Mesenchymal stem cell (in vitro differentiated cells and primary cell): ENCODE measurements around the gene DYNLT4.
A peak's percentile ranks its signal among the peaks of the same experiment; 100 is the strongest.

Experiments
- DNase-seq: peaks from one replicate; pipeline ENCODE4 v3.0.0-alpha.2; 2013
- H2AFZ ChIP-seq: one replicate; pipeline ENCODE4 v1.6.1; 2013; ENCODE audit warnings: low read depth, mild to moderate bottlenecking, control low read depth, inconsistent platforms, low read length, moderate library complexity
- H2AK5ac ChIP-seq: 2 replicates; pipeline ENCODE4 v1.6.1; 2013; ENCODE audit warnings: low read length, moderate library complexity, mild to moderate bottlenecking, inconsistent platforms; ENCODE audit not compliant: severe bottlenecking
- H2BK120ac ChIP-seq: one replicate; pipeline ENCODE4 v1.6.1; 2013; ENCODE audit warnings: low read depth, mild to moderate bottlenecking, inconsistent platforms, low read length, moderate library complexity
- H2BK12ac ChIP-seq, 2 experiments: one replicate each; pipeline ENCODE4 v1.6.1; 2013; ENCODE audit warnings: inconsistent platforms in 2 of 2, low read length in 2 of 2, mild to moderate bottlenecking in 2 of 2, moderate library complexity in 2 of 2, control low read depth in 1 of 2
- H2BK15ac ChIP-seq: one replicate; pipeline ENCODE4 v1.6.1; 2013; ENCODE audit warnings: mild to moderate bottlenecking, low read depth, inconsistent platforms; ENCODE audit not compliant: poor library complexity, severe bottlenecking
- H2BK5ac ChIP-seq: 2 replicates; pipeline ENCODE4 v1.6.1; 2013; ENCODE audit warnings: low read depth, mild to moderate bottlenecking, low read length, control low read depth, inconsistent platforms; ENCODE audit not compliant: poor library complexity, severe bottlenecking
- H3K14ac ChIP-seq, 2 experiments: one replicate each; pipeline ENCODE4 v1.6.1; 2013; ENCODE audit warnings: inconsistent platforms in 2 of 2, low read length in 2 of 2, control low read depth in 1 of 2, mild to moderate bottlenecking in 1 of 2, moderate library complexity in 1 of 2
- H3K18ac ChIP-seq, 2 experiments: one replicate each; pipeline ENCODE4 v1.6.1; 2013; ENCODE audit warnings: inconsistent platforms in 2 of 2, low read length in 2 of 2, control low read depth in 1 of 2, low read depth in 1 of 2, mild to moderate bottlenecking in 1 of 2
- H3K23ac ChIP-seq, 2 experiments: one replicate each; pipeline ENCODE4 v1.6.1; 2013; ENCODE audit warnings: inconsistent platforms in 2 of 2, low read length in 2 of 2, mild to moderate bottlenecking in 2 of 2, moderate library complexity in 2 of 2, control low read depth in 1 of 2
- H3K27ac ChIP-seq: 2 replicates; pipeline ENCODE4 v1.5.1; 2013; ENCODE audit warnings: mild to moderate bottlenecking, moderate library complexity, low read length, control low read depth, inconsistent platforms; ENCODE audit not compliant: poor library complexity, severe bottlenecking
- H3K27me3 ChIP-seq, 2 experiments: 2 replicates each; pipeline versions ENCODE4 v1.6.1 to v1.7.0; 2013; ENCODE audit warnings: low read length in 2 of 2, mild to moderate bottlenecking in 2 of 2, moderate library complexity in 2 of 2, control low read depth in 1 of 2, inconsistent platforms in 1 of 2; ENCODE audit not compliant: control insufficient read depth in 1 of 2, insufficient read depth in 1 of 2
- H3K36me3 ChIP-seq, 2 experiments: 2 replicates each; pipeline versions ENCODE4 v1.6.1 to v1.7.0; 2013; ENCODE audit warnings: low read length in 2 of 2, control low read depth in 1 of 2, inconsistent platforms in 1 of 2, low read depth in 1 of 2, mild to moderate bottlenecking in 1 of 2; ENCODE audit not compliant: insufficient read depth in 2 of 2, control insufficient read depth in 1 of 2
- H3K4ac ChIP-seq, 2 experiments: one replicate each; pipeline ENCODE4 v1.6.1; 2013; ENCODE audit warnings: inconsistent platforms in 2 of 2, low read length in 2 of 2, mild to moderate bottlenecking in 2 of 2, moderate library complexity in 2 of 2, control low read depth in 1 of 2, low read depth in 1 of 2
- H3K4me1 ChIP-seq: 2 replicates; pipeline ENCODE4 v1.6.1; 2013; ENCODE audit warnings: low read depth, low read length, control low read depth; ENCODE audit not compliant: control insufficient read depth, insufficient read depth
- H3K4me2 ChIP-seq: 2 replicates; pipeline ENCODE4 v1.6.1; 2013; ENCODE audit warnings: low read length, mild to moderate bottlenecking, inconsistent platforms; ENCODE audit not compliant: poor library complexity, severe bottlenecking
- H3K4me3 ChIP-seq, 2 experiments: 2 replicates each; pipeline versions ENCODE4 v1.5.1 to v1.7.0; 2013; ENCODE audit warnings: low read length in 2 of 2, mild to moderate bottlenecking in 2 of 2, control low read depth in 1 of 2, low read depth in 1 of 2; ENCODE audit not compliant: insufficient read depth in 1 of 2
- H3K79me1 ChIP-seq: replicated peaks from 2 replicates; pipeline ENCODE4 v1.6.1; 2013; ENCODE audit warnings: mild to moderate bottlenecking, control low read depth, low read length, inconsistent platforms; ENCODE audit not compliant: poor library complexity, severe bottlenecking
- H3K9ac ChIP-seq: 2 replicates; pipeline ENCODE4 v1.7.0; 2013; ENCODE audit warnings: mild to moderate bottlenecking, low read length, moderate library complexity
- H3K9me3 ChIP-seq: 2 replicates; pipeline ENCODE4 v1.7.0; 2013; ENCODE audit warnings: mild to moderate bottlenecking, low read length; ENCODE audit not compliant: control insufficient read depth
- H4K8ac ChIP-seq: one replicate; pipeline ENCODE4 v1.6.1; 2013; ENCODE audit warnings: inconsistent platforms, mild to moderate bottlenecking, low read length, moderate library complexity
- H4K91ac ChIP-seq: one replicate; pipeline ENCODE4 v1.6.1; 2013; ENCODE audit warnings: mild to moderate bottlenecking, low read length, inconsistent platforms
- WGBS: methylation state at CpG from one replicate; pipeline ENCODE4 v1.1.7; 2013; ENCODE audit warnings: mixed read lengths; 5-methylcytosine and 5-hydroxymethylcytosine counted together

DYNLT4 gene

GRCh38 chr1:44851308-44851707 lies 44.2 kb upstream of the DYNLT4 start:
- no peak overlapping the region for H3K4me3 ChIP-seq
- H3K36me3 ChIP-seq: peaks cover 8 to 45% of the 10 kb centered on the region in 2 experiments
- H3K18ac ChIP-seq: no peak overlapping the region
- H2BK120ac ChIP-seq: no peak overlapping the region
- no peak overlapping the region for H4K91ac ChIP-seq
- H2BK15ac ChIP-seq: no peak overlapping the region
- H3K4me2 ChIP-seq: no peak overlapping the region
- no peak overlapping the region for H2AK5ac ChIP-seq
- H2AFZ ChIP-seq: no peak overlapping the region
- H3K9ac ChIP-seq: no peak overlapping the region
- H3K79me1 ChIP-seq: no peaks in the 10 kb centered on the region
- no peak overlapping the region for H3K4ac ChIP-seq
- no peak overlapping the region for H2BK5ac ChIP-seq
- WGBS: no CpG with 5 or more reads among the region's 1 CpG
- no peaks in the 10 kb centered on the region for H3K27me3 ChIP-seq
- H3K9me3 ChIP-seq: no peaks in the 10 kb centered on the region
- no peak overlapping the region for H3K23ac ChIP-seq
- no peak overlapping the region for H3K27ac ChIP-seq
- no peak overlapping the region for H2BK12ac ChIP-seq
- H3K4me1 ChIP-seq: no peaks in the 10 kb centered on the region
- no peak overlapping the region for H4K8ac ChIP-seq
- DNase-seq: no peak
- no peak overlapping the region for H3K14ac ChIP-seq

GRCh38 chr1:44849575-44850132 lies 42.5 kb upstream of the DYNLT4 start:
- Histone ChIP-seq H4K91ac (no peak overlapping the region), H2BK15ac (no peak overlapping the region), H3K23ac (no peak overlapping the region), H2AFZ (no peak overlapping the region), H2AK5ac (no peak overlapping the region), H3K4me3 (no peak overlapping the region), H2BK5ac (no peak overlapping the region), H3K9me3 (no peaks in the 10 kb centered on the region), H3K4me1 (no peaks in the 10 kb centered on the region), H3K27me3 (no peaks in the 10 kb centered on the region), H2BK12ac (no peak overlapping the region), H3K9ac (no peak overlapping the region), H3K27ac (no peak overlapping the region), H3K18ac (no peak overlapping the region), H4K8ac (no peak overlapping the region), H3K4me2 (no peak overlapping the region), H3K4ac (no peak overlapping the region), H3K36me3 (peaks cover 8 to 31% of the 10 kb centered on the region in 2 experiments), H3K14ac (no peak overlapping the region), H2BK120ac (no peak overlapping the region), H3K79me1 (no peaks in the 10 kb centered on the region)
- WGBS: 95% methylated on average over 1 of the region's 2 CpGs
- peak; percentile 43 for DNase-seq

GRCh38 chr1:44848456-44849181 lies 41.5 kb upstream of the DYNLT4 start:
- no peak overlapping the region for H2BK15ac ChIP-seq
- no peak overlapping the region for H3K18ac ChIP-seq
- H2AFZ ChIP-seq: no peak overlapping the region
- peak overlapping the region; percentile 24 for H4K8ac ChIP-seq
- no peak overlapping the region for H3K4me3 ChIP-seq
- H4K91ac ChIP-seq: no peak overlapping the region
- H3K9me3 ChIP-seq: no peaks in the 10 kb centered on the region
- H3K14ac ChIP-seq: no peak overlapping the region
- no peak overlapping the region for H2BK12ac ChIP-seq
- H3K4me1 ChIP-seq: peaks cover under 1% of the 10 kb centered on the region
- H3K4me2 ChIP-seq: no peak overlapping the region
- H3K27ac ChIP-seq: no peak overlapping the region
- H3K27me3 ChIP-seq: no peaks in the 10 kb centered on the region
- H3K79me1 ChIP-seq: no peaks in the 10 kb centered on the region
- no peak overlapping the region for H2AK5ac ChIP-seq
- no peak overlapping the region for H2BK120ac ChIP-seq
- 88% methylated on average over 6 of the region's 7 CpGs for WGBS
- H2BK5ac ChIP-seq: no peak overlapping the region
- DNase-seq: no peak
- no peak overlapping the region for H3K9ac ChIP-seq
- H3K4ac ChIP-seq: no peak overlapping the region
- peaks cover 8 to 24% of the 10 kb centered on the region in 2 experiments for H3K36me3 ChIP-seq
- no peak overlapping the region for H3K23ac ChIP-seq

- Histone ChIP-seq H2BK120ac (no peak overlapping the region), H4K91ac (no peak overlapping the region), H3K4ac (no peak overlapping the region), H2BK15ac (no peak overlapping the region), H3K4me1 (peaks cover 4% of the 10 kb centered on the region), H2AK5ac (no peak overlapping the region), H3K14ac (no peak overlapping the region), H2BK5ac (no peak overlapping the region), H3K9me3 (no peaks in the 10 kb centered on the region), H2BK12ac (no peak overlapping the region), H3K27me3 (no peaks in the 10 kb centered on the region), H3K4me2 (no peak overlapping the region), H3K79me1 (no peaks in the 10 kb centered on the region), H3K36me3 (peaks cover 8 to 18% of the 10 kb centered on the region in 2 experiments), H3K23ac (no peak overlapping the region), H3K27ac (no peak overlapping the region), H2AFZ (no peak overlapping the region), H3K9ac (no peak overlapping the region), H3K4me3 (no peak overlapping the region), H3K18ac (no peak overlapping the region), H4K8ac (no peak overlapping the region)
- 96% methylated on average over 1 of the region's 1 CpG for WGBS
- DNase-seq: no peak
Observed at GRCh38 chr1:44847845-44848244, 40.7 kb upstream of the DYNLT4 start.
